ENCODE data around the gene TELO2.

The TELO2 gene

GRCh38 chr16:1496464-1496863, 3.3 kb downstream of the TELO2 start:
- DNase-seq (ENCODE audit: low read depth in 3 of 3, low spot score in 1 of 3): no peak

- no peak for DNase-seq (ENCODE audit: low read depth in 3 of 3, low spot score in 1 of 3)
Observed at GRCh38 chr16:1497014-1497598, 3.9 kb downstream of the TELO2 start.

- DNase-seq (ENCODE audit: low read depth in 3 of 3, low spot score in 1 of 3): no peak
Observed at GRCh38 chr16:1498899-1499676, 5.9 kb downstream of the TELO2 start.

GRCh38 chr16:1499756-1500464, 6.8 kb downstream of the TELO2 start:
- DNase-seq (ENCODE audit: low read depth in 3 of 3, low spot score in 1 of 3): no peak

- DNase-seq (ENCODE audit: low read depth in 3 of 3, low spot score in 1 of 3): no peak
Observed at GRCh38 chr16:1500465-1501150, 7.4 kb downstream of the TELO2 start.

GRCh38 chr16:1501630-1502029, 8.5 kb downstream of the TELO2 start:
- no peak for DNase-seq (ENCODE audit: low read depth in 3 of 3, low spot score in 1 of 3)

- no peak for DNase-seq (ENCODE audit: low read depth in 3 of 3, low spot score in 1 of 3)
Observed at GRCh38 chr16:1502092-1503004, 9.2 kb downstream of the TELO2 start.

GRCh38 chr16:1503110-1503955, 10.2 kb downstream of the TELO2 start:
- DNase-seq (ENCODE audit: low read depth in 3 of 3, low spot score in 1 of 3): no peak

- DNase-seq (ENCODE audit: low read depth in 3 of 3, low spot score in 1 of 3): no peak
Observed at GRCh38 chr16:1505073-1505844, 12.1 kb downstream of the TELO2 start.

GRCh38 chr16:1505912-1506311, 12.8 kb downstream of the TELO2 start:
- DNase-seq (ENCODE audit: low read depth in 3 of 3, low spot score in 1 of 3): no peak

- no peak for DNase-seq (ENCODE audit: low read depth in 3 of 3, low spot score in 1 of 3)
Observed at GRCh38 chr16:1506494-1507213, 13.5 kb downstream of the TELO2 start.

- DNase-seq (ENCODE audit: low read depth in 3 of 3, low spot score in 1 of 3): no peak
Observed at GRCh38 chr16:1508494-1509187, 15.5 kb downstream of the TELO2 start.

GRCh38 chr16:1509307-1510221, 16.4 kb downstream of the TELO2 start:
- DNase-seq (ENCODE audit: low read depth in 3 of 3, low spot score in 1 of 3): no peak

- no peak for DNase-seq (ENCODE audit: low read depth in 3 of 3, low spot score in 1 of 3)
Observed at GRCh38 chr16:1510272-1510671, 17.1 kb downstream of the TELO2 start.

- no peak for DNase-seq (ENCODE audit: low read depth in 3 of 3, low spot score in 1 of 3)
Observed at GRCh38 chr16:1510941-1511351, 17.8 kb downstream of the TELO2 start.

GRCh38 chr16:1511662-1512569, 18.8 kb downstream of the TELO2 start:
- no peak for DNase-seq (ENCODE audit: low read depth in 3 of 3, low spot score in 1 of 3)

Data from stimulated activated CD4-positive, alpha-beta T cell treated with anti-CD3 and anti-CD28 coated beads, TNF-alpha, amount 100 ng/mL, for 1 hour (primary cell).